Measurements from ENCODE around the gene CD83. TPM values are rescaled to one million over a fixed set of nuclear protein-coding genes. Genes with fewer than 3 reads are reported as not detected.

Gene CD83
- total and polyA plus RNA-seq, 2 experiments from 2014 or later, result 3.3 to 4.7 TPM

- Histone ChIP-seq H3K4me3 (no peak overlapping the region), H3K9me3 (ENCODE audit: low read depth) (no peaks in the 10 kb centered on the region), H3K27ac (no peak overlapping the region), H3K27me3 (no peaks in the 10 kb centered on the region), H3K4me1 (ENCODE audit: low read depth) (no peaks in the 10 kb centered on the region), H3K36me3 (no peaks in the 10 kb centered on the region)
- DNase-seq (ENCODE audit: low read depth in 1 of 2, low spot score in 1 of 2), result no peak
- TF ChIP-seq, protein P1, sequence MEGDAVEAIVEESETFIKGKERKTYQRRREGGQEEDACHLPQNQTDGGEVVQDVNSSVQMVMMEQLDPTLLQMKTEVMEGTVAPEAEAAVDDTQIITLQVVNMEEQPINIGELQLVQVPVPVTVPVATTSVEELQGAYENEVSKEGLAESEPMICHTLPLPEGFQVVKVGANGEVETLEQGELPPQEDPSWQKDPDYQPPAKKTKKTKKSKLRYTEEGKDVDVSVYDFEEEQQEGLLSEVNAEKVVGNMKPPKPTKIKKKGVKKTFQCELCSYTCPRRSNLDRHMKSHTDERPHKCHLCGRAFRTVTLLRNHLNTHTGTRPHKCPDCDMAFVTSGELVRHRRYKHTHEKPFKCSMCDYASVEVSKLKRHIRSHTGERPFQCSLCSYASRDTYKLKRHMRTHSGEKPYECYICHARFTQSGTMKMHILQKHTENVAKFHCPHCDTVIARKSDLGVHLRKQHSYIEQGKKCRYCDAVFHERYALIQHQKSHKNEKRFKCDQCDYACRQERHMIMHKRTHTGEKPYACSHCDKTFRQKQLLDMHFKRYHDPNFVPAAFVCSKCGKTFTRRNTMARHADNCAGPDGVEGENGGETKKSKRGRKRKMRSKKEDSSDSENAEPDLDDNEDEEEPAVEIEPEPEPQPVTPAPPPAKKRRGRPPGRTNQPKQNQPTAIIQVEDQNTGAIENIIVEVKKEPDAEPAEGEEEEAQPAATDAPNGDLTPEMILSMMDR (IDR thresholded peaks at IDR 0.05; ENCODE audit: low read depth, low read length), result no peak
Measured at GRCh38 chr6:14085176-14085787, 32.3 kb upstream of the CD83 start.

DNA sequence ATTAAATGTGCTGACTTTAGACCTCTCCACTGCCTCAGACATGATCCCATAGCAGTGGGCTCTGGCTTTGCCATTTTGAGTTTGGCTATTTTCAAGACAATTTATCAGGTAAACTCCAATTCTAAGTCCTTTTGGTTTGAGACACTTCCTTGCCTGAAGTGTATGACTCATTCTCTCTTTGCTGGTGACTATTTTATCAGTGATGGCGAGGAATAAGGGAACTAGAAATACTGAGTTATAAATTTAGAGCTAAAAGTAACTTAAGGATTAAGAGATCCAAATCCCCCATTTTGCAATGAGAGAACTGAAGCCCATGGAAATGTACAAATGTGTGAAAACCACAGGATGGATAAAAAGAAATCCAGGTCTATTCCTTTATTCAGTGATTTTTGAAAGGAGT is 30.9 kb upstream of the CD83 start:
- Histone ChIP-seq H3K4me3 (no peak overlapping the region), H3K36me3 (no peaks in the 10 kb centered on the region), H3K9me3 (ENCODE audit: low read depth) (no peaks in the 10 kb centered on the region), H3K27me3 (no peaks in the 10 kb centered on the region), H3K27ac (no peak overlapping the region), H3K4me1 (ENCODE audit: low read depth) (no peaks in the 10 kb centered on the region)
- DNase-seq (ENCODE audit: low read depth in 1 of 2, low spot score in 1 of 2), result no peak
- TF ChIP-seq, protein P1 (IDR thresholded peaks at IDR 0.05; ENCODE audit: low read depth, low read length), result no peak

DNA sequence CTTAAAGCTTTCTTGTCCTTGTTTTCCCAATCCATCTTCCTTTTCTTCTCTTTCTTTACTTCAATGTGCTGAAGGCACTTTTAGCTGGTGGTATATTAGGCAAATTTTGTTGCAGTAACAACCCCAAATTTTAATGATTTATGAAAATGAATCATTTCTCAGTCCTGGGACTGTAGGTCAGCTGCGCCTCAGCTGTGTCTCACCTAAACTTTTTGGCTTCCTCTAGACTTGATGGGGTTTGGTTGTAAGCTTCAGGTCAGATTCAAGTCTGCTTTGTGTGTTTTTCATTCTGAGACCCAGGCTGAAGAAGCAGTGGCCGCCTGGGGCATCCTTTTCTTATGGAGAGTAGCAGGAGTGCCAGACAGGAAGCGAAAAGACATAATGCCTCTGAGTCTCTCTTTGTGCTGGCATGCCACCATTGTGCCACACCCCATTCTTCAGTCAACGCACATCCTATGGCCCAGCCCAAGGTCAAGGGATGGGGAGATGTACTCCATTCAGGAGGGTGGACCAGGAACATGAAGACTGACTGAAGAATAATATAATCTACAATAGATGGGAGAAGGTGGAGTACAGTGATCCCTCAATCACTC is 28.9 kb upstream of the CD83 start:
- H3K27me3 ChIP-seq, result no peaks in the 10 kb centered on the region
- no peak overlapping the region for H3K27ac ChIP-seq
- H3K9me3 ChIP-seq (ENCODE audit: low read depth), result no peaks in the 10 kb centered on the region
- no peaks in the 10 kb centered on the region for H3K36me3 ChIP-seq
- H3K4me1 ChIP-seq (ENCODE audit: low read depth), result no peaks in the 10 kb centered on the region
- TF ChIP-seq, protein P1 (IDR thresholded peaks at IDR 0.05; ENCODE audit: low read depth, low read length), result no peak
- no peak for DNase-seq (ENCODE audit: low read depth in 1 of 2, low spot score in 1 of 2)
- no peak overlapping the region for H3K4me3 ChIP-seq

GRCh38 chr6:14089224-14089623 is 28.3 kb upstream of the CD83 start:
- no peak overlapping the region for H3K27ac ChIP-seq
- no peaks in the 10 kb centered on the region for H3K36me3 ChIP-seq
- no peak for DNase-seq (ENCODE audit: low read depth in 1 of 2, low spot score in 1 of 2)
- H3K4me3 ChIP-seq, result no peak overlapping the region
- no peaks in the 10 kb centered on the region for H3K4me1 ChIP-seq (ENCODE audit: low read depth)
- TF ChIP-seq, protein P1 (IDR thresholded peaks at IDR 0.05; ENCODE audit: low read depth, low read length), result no peak
- no peaks in the 10 kb centered on the region for H3K9me3 ChIP-seq (ENCODE audit: low read depth)
- no peaks in the 10 kb centered on the region for H3K27me3 ChIP-seq

GRCh38 chr6:14091339-14091978 is 26.1 kb upstream of the CD83 start:
- Histone ChIP-seq H3K9me3 (ENCODE audit: low read depth) (no peaks in the 10 kb centered on the region), H3K27me3 (no peaks in the 10 kb centered on the region), H3K4me3 (no peak overlapping the region), H3K36me3 (no peaks in the 10 kb centered on the region), H3K27ac (no peak overlapping the region), H3K4me1 (ENCODE audit: low read depth) (no peaks in the 10 kb centered on the region)
- no peak for DNase-seq (ENCODE audit: low read depth in 1 of 2, low spot score in 1 of 2)
- TF ChIP-seq, protein P1 (IDR thresholded peaks at IDR 0.05; ENCODE audit: low read depth, low read length), result no peak
